Measurements from ENCODE around the gene HMGCS2.

The HMGCS2 gene

GRCh38 chr1:119701659-119702058 lies 67.0 kb downstream of the HMGCS2 start:
- DNase-seq (ENCODE audit: low spot score) = no peak

DNA sequence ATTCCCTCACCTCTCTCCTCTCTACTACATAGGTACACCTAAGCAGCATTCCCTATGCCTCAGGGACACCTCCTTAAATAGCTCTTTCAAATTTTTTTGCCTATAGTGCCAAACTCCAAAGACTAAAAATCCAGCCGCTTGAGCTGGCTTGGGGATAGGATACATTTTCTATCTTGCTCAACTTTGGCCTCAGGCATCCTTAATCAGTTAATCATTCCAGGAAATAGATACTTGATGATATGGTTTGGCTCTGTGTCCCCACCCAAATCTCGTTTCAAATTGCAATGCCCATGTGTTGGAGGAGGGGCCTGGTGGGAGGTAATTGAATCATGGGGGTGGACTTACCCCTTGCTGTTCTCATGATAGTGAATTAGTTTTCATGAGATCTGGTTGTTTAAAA lies 68.4 kb downstream of the HMGCS2 start:
- DNase-seq (ENCODE audit: low spot score) = no peak
